ENCODE data around the gene PLA2G4D.

Gene PLA2G4D

DNA sequence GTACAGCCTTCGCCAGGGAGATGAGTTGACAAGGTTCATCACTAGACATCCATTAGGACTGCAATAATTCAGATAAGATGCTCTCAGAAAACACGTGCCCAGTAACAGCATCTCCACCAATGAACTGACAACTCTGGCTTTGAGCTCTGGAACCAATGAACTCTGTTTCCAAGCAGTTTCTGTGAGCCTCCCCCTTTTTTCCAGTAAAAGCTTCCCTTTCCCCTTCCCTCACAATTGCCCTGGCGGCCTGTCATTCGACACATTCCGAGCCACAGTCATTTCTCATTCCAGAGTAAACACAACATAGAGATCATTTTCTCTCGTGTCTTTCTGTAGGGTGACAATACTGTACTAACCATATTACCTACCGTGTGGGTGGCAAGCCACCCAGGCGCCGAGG, 3.6 kb downstream of the PLA2G4D start:
- DNase-seq (ENCODE audit: low read depth) = no peak

DNA sequence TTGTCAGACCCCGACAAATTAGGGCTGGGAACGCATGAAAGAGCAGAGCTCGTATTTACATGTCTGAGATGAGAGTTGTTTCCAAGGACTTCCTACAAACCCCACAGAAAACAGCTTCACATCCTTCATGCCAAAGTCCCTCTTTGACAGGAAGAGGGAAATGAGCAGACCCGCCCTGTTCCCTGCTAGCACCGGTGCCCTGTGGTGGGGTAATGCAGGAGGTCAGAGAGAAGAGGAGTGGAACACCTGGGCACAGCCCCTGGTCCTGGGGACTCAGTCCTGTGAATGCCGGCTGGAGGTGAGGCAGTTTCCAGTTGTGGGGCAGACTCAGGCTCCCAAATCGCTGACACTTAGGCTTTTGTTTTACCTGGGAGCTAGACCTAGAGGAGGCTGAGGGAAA, 4.0 kb downstream of the PLA2G4D start:
- no peak for DNase-seq (ENCODE audit: low read depth)

GRCh38 chr15:42089942-42090341, 4.4 kb downstream of the PLA2G4D start:
- no peak for DNase-seq (ENCODE audit: low read depth)

- no peak for DNase-seq (ENCODE audit: low read depth)
These were observed 5.3 kb downstream of the PLA2G4D start for GRCh38 chr15:42088801-42089640.

DNA sequence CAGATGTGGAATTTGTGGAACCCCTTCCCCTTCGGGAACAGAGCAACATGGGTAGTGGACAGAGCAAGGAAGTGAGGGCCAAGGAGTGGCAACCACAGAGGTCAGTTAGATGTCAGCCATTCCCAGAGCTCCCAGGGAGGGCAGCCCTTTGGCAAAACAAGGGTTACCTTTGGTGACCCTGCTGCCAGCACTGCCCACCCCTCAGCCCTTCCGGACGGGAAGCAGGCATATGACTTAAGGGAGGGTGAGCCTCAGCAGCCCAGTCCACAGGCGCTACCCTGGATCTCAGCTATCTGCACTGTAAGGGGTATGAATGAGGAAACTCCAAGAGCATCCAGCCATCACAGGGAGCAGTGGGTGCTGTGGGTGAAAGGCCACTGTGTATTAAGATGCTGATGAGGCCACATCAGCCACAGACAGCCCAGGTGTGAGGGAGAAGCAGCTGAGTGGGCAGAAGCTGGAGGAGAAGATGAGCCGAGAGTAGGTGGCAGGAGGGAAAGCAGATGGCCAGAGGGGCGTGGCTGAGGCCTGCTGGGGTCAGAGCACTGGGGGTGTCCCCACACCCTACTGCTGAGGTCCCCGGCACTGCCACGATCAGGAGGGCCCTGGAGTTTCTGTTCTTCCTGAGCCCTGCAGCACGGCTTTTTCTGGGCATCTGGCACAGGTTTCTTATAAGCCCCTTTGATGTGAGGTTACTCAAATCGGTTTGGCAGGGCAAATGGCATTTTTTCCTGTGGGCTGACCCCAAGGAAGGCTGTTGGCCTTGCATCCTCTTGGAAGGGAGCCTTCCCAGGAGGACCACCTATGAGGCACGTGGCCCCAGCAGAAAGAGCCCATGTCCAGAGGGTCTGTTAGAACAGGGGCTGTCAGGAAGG, 6.2 kb downstream of the PLA2G4D start:
- DNase-seq (ENCODE audit: low read depth) = no peak

DNA sequence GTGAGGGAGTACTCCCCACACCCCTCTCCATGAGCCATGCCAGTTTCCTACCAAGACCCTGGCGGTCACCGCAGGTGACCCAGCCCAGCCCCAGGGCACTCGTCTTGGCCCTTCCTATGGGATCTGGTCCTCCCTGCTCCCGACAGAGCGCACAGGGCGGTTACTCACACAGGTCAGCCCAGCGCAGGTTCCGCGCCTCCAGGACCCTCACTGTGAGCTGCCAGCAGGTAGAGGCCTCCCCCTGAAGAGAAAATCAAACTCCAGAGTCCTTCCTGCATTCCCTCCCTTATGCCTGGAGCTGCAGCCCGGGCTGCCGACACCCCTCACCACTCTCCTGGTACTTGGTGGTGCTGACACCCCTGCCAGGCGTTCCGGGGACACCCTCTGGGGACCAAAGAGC, 6.9 kb downstream of the PLA2G4D start:
- DNase-seq (ENCODE audit: low read depth) = no peak

DNA sequence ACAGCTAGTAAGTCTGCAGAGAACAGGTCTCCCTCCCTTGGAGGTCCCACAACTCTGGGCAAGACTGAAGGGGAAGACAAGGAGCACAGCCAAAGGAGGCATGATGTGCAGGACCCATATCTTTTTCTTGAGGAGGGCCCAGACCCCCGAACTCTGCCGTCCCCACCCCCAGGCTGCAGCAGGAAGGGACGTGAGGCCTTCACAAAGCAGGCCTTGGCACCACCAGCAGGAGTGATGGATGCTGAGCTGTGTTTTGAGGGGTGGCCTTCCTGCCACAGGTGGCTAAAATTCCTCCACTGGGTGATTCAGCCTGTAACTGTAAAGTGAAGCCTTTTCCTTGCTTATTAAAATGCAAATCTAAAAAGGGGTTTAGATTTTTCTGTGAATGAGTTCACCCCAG, 8.6 kb downstream of the PLA2G4D start:
- DNase-seq (ENCODE audit: low read depth) = no peak

DNA sequence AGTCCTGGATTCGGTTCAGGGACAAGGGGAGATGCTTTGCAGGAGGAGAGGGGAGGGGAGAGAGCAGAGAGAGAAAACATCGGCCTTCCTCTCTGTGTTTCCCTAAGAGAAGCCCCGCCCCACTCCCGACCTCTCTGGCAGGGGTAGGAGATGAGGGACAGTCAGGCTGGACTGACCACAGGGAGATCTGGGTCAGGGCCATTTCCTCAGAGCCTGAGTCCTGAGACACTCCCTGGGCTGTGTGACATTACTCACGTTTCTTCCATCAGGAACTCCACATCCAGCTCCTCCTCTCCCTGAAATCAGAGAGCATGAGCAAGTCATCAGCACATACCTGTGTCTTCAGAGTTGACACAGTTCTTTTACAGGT, 9.1 kb downstream of the PLA2G4D start:
- DNase-seq (ENCODE audit: low read depth) = no peak

- no peak for DNase-seq (ENCODE audit: low read depth)
These were observed 9.7 kb downstream of the PLA2G4D start for GRCh38 chr15:42084465-42085235.

DNA sequence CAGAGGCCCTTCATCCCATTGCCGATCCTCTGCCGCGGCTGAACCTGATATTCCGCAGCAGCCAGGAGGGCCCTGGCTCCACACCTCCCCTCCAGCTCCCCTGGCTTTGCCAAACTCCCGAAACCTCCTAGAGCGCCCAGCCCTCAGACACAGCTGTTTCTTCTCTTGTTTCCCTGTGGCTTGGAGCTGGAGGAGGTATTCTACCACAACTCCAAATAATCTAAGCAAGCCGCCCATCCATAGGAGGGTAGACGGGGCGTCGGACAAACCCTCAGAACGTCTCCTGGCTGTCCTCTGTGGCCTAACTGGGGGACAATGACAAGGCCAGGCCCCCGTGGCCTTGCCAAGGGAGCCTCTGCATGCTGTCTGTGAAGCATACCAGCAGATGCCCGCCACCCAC, 10.4 kb downstream of the PLA2G4D start:
- no peak for DNase-seq (ENCODE audit: low read depth)

GRCh38 chr15:42083605-42083908, 10.8 kb downstream of the PLA2G4D start:
- no peak for DNase-seq (ENCODE audit: low read depth)

DNA sequence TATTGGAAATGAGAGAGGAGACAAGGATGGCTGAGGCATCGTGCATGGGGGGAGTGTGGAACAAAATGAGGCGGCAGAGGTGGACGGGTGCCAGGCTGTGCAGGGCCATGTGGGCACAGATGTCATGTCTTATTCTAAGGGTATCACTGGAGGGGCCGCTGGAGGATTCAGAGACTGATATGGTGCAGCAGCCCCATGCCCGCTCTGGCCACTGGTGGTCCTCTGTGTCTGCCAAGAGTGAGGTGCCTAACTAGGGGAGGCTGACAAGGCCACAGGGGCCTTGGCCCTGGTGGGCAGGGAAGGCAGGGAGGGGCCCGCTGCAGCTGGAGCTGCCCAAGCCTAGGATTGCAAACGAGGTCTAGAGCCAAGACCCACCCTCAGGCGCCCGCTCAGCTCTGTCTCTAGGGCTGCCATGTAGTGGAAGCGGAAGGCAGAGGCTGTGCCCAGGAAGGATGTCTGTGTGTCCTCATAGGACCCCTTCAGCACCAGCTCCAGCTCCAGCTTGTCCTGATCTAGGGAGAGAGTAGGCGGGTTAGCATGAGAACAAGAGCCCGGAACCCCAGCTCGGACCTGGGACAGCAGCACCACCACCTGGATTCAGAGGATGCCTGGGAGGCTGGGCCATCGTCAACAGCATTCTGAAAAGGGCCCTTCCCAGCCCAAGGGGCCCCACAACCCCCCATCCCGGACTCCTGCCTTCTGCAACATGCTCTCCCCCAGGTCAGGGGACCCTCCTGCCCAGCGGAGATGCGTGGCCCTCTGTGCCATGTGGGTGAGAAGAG, 11.3 kb downstream of the PLA2G4D start:
- no peak for DNase-seq (ENCODE audit: low read depth)

GRCh38 chr15:42082141-42082540, 12.2 kb downstream of the PLA2G4D start:
- no peak for DNase-seq (ENCODE audit: low read depth)

GRCh38 chr15:42080919-42081830, 13.2 kb downstream of the PLA2G4D start:
- DNase-seq (ENCODE audit: low read depth) = no peak

DNA sequence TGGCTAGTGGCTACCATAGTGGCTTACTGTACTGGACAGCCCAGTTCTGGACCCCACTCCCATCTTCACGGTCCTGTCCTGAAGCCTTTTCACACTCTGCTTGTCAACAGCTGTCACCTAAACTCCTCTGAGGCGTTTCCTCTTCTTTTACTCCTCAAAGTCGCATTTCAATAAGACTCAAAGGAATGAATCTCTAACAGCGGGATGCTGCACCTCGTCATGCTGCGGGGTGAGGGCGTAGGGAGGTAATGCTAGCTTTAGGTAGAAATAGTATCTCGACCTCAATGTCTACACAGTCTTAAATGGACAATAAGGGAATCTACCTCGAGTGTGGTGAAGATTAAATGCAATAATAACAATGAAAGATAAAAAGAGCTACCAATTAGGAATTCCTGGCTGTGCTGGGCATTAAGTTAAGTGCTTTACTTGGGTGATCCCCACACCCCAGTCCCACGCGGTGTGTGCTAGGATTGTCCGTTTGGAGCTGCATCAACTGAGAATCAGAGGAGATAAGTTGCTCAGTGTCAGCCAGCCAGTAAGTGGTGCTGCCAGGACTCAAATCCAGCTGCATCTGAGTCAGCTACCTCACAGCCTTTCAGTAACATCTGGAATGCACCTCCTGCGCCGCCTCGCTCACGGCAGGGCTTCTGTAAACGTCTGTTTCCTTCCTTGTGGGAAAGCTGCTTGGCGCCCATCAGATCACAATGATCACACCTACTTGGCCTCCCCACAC, 14.0 kb downstream of the PLA2G4D start:
- no peak for DNase-seq (ENCODE audit: low read depth)

GRCh38 chr15:42079401-42079908, 14.9 kb downstream of the PLA2G4D start:
- DNase-seq (ENCODE audit: low read depth) = no peak

GRCh38 chr15:42078903-42079302, 15.5 kb downstream of the PLA2G4D start:
- DNase-seq (ENCODE audit: low read depth) = no peak

DNA sequence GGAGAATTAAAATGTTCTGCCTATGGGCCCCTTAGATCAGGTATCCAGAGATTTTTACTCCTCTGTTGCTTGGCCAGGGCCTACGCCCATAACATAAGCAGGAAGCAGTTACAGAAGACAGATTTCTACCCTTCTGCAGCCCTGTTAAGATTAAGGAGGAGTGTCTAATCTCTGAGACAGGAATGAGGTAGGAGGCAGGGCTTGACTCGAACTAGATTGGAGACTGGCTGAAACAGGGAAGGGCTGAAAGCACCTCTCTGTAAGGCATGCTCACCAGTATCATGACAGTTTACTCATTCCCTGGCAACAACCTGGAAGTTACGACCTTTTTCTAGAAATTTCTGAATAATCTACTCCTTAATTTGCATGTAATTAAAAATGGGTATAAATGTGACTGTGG, 16.7 kb downstream of the PLA2G4D start:
- DNase-seq (ENCODE audit: low read depth) = no peak

GRCh38 chr15:42073418-42073817, 20.9 kb downstream of the PLA2G4D start:
- no peak for DNase-seq (ENCODE audit: low read depth)

- DNase-seq (ENCODE audit: low read depth) = no peak
These were observed 22.1 kb downstream of the PLA2G4D start for GRCh38 chr15:42072141-42072685.

Measured in T-helper 22 cell (primary cell).